Neural progenitor cell (in vitro differentiated cells): Measurements from ENCODE around the gene ST6GAL2. TPM values are rescaled to one million over a fixed set of nuclear protein-coding genes. Genes with fewer than 3 reads are reported as not detected.

Experiments
- DNase-seq: peaks from one replicate; pipeline ENCODE4 v3.0.0-alpha.2; 2016; ENCODE audit warnings: low spot score
- H2AFZ ChIP-seq: fragments of 200-600 bp; sonication (generic); replicated peaks from 2 replicates; pipeline ENCODE4 v1.6.1; 2016; ENCODE audit warnings: antibody characterized with exemption
- H3F3A ChIP-seq: fragments of 200-600 bp; sonication (generic); 2 replicates; pipeline ENCODE4 v1.6.1; 2016; ENCODE audit warnings: antibody characterized with exemption, low read depth
- H3K27ac ChIP-seq: fragments of 200-600 bp; sonication (generic); 2 replicates; pipeline ENCODE4 v1.5.1; 2016; ENCODE audit warnings: mild to moderate bottlenecking
- H3K27me3 ChIP-seq: fragments of 200-600 bp; sonication (generic); 2 replicates; pipeline ENCODE4 v1.6.1; 2016; ENCODE audit warnings: mild to moderate bottlenecking, moderate library complexity
- H3K36me3 ChIP-seq: fragments of 200-600 bp; sonication (generic); 2 replicates; pipeline ENCODE4 v1.5.1; 2016
- H3K4me1 ChIP-seq: fragments of 200-600 bp; sonication (generic); 2 replicates; pipeline ENCODE4 v1.6.1; 2016; ENCODE audit warnings: mixed run types
- H3K4me2 ChIP-seq: fragments of 200-600 bp; sonication (generic); 2 replicates; pipeline ENCODE4 v1.6.1; 2016
- H3K4me3 ChIP-seq: fragments of 200-600 bp; sonication (generic); 2 replicates; pipeline ENCODE4 v1.5.1; 2016
- H3K79me2 ChIP-seq: fragments of 200-600 bp; sonication (generic); 2 replicates; pipeline ENCODE4 v1.6.1; 2016; ENCODE audit warnings: low read depth
- H3K9ac ChIP-seq: fragments of 200-600 bp; sonication (generic); 2 replicates; pipeline ENCODE4 v1.6.1; 2016
- H3K9me3 ChIP-seq: fragments of 200-600 bp; sonication (generic); 2 replicates; pipeline ENCODE4 v1.5.1; 2016; ENCODE audit warnings: low read depth
- H4K20me1 ChIP-seq: fragments of 200-600 bp; sonication (generic); 2 replicates; pipeline ENCODE4 v1.6.1; 2016; ENCODE audit warnings: low read depth
- H3K27ac Mint-ChIP-seq: 3 replicates; pipeline ENCODE4 v1.8.0; 2021; ENCODE audit warnings: mixed read lengths
- H3K27me3 Mint-ChIP-seq: 2 replicates; pipeline ENCODE4 v1.8.0; 2022; ENCODE audit warnings: low read depth, mild to moderate bottlenecking, inconsistent platforms, moderate library complexity, mixed read lengths; ENCODE audit not compliant: insufficient read depth
- H3K36me3 Mint-ChIP-seq: 3 replicates; pipeline ENCODE4 v1.8.0; 2021; ENCODE audit warnings: mixed read lengths
- H3K4me1 Mint-ChIP-seq: 3 replicates; pipeline ENCODE4 v1.8.0; 2021; ENCODE audit warnings: mixed read lengths
- H3K4me3 Mint-ChIP-seq: 3 replicates; pipeline ENCODE4 v1.8.0; 2021; ENCODE audit warnings: mild to moderate bottlenecking, moderate library complexity, mixed read lengths
- H3K9me3 Mint-ChIP-seq: 3 replicates; pipeline ENCODE4 v1.8.0; 2020; ENCODE audit warnings: mixed read lengths
- EZH2 ChIP-seq: fragments of 200-600 bp; sonication (generic); IDR thresholded peaks from 2 replicates; pipeline ENCODE4 v1.6.1; 2017; ENCODE audit warnings: antibody characterized with exemption, mild to moderate bottlenecking, moderate library complexity
- EZH2phosphoT487 ChIP-seq: fragments of 200-600 bp; sonication (generic); IDR thresholded peaks from 2 replicates; pipeline ENCODE4 v1.6.1; 2017; ENCODE audit warnings: antibody characterized with exemption
- total RNA-seq: library from RNA; depleted of rRNA; stranded (reverse); fragments of >200 nt; gene quantifications from 2 replicates; pipeline ENCODE4 v1.2.3, GENCODE V29; 2015; ENCODE audit warnings: low replicate concordance
- TF ChIP-seq, protein P1 (sequence below): fragments of 200-600 bp; sonication (generic); IDR thresholded peaks from 2 replicates; pipeline ENCODE4 v1.5.1; 2017; ENCODE audit warnings: antibody characterized with exemption, mild to moderate bottlenecking

The ST6GAL2 gene
- total RNA-seq, 1 donor from 2014 or later = 10.1 TPM

DNA sequence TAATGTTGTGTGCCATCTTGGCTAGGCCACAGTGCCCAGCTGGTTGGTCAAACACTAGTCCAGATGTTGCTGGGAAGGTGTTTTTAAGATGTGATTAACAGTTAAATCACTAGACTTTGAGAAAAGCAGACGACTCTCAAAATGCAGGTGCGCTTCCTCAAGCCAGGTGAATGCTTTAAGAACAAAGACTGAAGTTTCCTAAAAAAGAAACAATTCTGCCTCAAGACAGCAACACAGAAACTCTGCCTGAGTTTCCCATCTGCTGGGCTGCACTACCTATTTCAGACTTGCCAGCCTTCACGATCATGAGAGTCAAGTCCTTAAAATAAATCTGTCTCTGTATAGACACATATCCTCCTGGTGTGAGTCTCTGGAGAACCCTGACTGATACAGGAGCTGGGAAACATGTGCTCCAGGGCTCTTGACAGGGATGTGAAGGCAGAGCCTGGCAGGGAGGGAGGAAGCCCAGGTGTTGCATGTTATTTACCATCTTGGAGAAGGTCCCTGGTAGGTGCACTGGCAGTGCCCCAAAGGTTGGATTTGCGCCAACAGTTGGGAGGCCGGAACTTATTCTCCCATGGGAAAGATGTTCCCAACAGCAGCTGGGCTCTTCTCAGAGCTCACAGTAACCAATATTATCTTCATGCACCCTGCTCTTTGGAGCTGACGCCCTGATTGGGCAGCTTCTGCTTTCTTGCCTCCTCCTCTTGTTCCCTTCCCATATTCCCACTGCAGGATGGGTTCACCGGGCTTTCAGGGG, 43.9 kb downstream of the ST6GAL2 start:
- H3K4me3 Mint-ChIP-seq = no peak overlapping the region
- H3K9me3 ChIP-seq = no peaks in the 10 kb centered on the region

DNA sequence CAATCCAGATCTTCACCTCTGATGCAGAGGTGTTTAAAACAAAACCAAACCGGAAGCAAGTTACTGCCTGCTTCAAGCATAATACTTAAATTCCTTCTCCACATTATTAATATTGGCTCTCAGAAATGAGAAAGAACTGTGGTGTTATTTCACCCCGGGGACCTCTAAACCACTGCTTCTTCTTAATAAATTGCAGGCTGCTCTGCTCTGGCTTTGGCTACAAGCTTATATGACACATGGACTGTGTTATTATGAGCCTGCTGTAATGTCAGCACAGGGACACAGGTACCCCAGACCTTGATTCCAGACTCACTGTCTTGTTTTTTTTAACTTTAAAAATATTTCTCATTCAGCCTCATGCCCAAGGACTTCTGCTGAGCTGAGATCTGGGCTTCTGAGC, 45.1 kb downstream of the ST6GAL2 start:
- no peaks in the 10 kb centered on the region for H3K9me3 ChIP-seq
- DNase-seq = no peak
- TF ChIP-seq EZH2 = no peak
- TF ChIP-seq EZH2phosphoT487 = no peak
- TF ChIP-seq, protein P1, sequence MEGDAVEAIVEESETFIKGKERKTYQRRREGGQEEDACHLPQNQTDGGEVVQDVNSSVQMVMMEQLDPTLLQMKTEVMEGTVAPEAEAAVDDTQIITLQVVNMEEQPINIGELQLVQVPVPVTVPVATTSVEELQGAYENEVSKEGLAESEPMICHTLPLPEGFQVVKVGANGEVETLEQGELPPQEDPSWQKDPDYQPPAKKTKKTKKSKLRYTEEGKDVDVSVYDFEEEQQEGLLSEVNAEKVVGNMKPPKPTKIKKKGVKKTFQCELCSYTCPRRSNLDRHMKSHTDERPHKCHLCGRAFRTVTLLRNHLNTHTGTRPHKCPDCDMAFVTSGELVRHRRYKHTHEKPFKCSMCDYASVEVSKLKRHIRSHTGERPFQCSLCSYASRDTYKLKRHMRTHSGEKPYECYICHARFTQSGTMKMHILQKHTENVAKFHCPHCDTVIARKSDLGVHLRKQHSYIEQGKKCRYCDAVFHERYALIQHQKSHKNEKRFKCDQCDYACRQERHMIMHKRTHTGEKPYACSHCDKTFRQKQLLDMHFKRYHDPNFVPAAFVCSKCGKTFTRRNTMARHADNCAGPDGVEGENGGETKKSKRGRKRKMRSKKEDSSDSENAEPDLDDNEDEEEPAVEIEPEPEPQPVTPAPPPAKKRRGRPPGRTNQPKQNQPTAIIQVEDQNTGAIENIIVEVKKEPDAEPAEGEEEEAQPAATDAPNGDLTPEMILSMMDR = no peak
- no peak overlapping the region for H2AFZ ChIP-seq
- H3K4me3 ChIP-seq = no peak overlapping the region
- Mint-ChIP-seq H3K27me3 (peaks cover 2% of the 10 kb centered on the region), H3K36me3 (peaks cover 43% of the 10 kb centered on the region), H3K27ac (no peak overlapping the region), H3K4me1 (peaks cover 58% of the 10 kb centered on the region), H3K4me3 (no peak overlapping the region), H3K9me3 (peaks cover 2% of the 10 kb centered on the region)
- H3K36me3 ChIP-seq = no peaks in the 10 kb centered on the region
- H4K20me1 ChIP-seq = no peaks in the 10 kb centered on the region
- H3K4me1 ChIP-seq = peaks cover 10% of the 10 kb centered on the region
- no peak overlapping the region for H3K4me2 ChIP-seq
- H3K9ac ChIP-seq = no peak overlapping the region
- H3K79me2 ChIP-seq = no peaks in the 10 kb centered on the region
- H3F3A ChIP-seq = no peaks in the 10 kb centered on the region
- H3K27ac ChIP-seq = no peak overlapping the region
- H3K27me3 ChIP-seq = no peaks in the 10 kb centered on the region

More for the DNA sequence above, 43.9 kb downstream of the ST6GAL2 start:
- H3K4me1 ChIP-seq = peaks cover 11% of the 10 kb centered on the region
- H3K27ac Mint-ChIP-seq = peak overlapping the region; percentile 53
- DNase-seq = no peak
- H3K27me3 Mint-ChIP-seq = peaks cover 2% of the 10 kb centered on the region
- H3K36me3 ChIP-seq = no peaks in the 10 kb centered on the region
- no peaks in the 10 kb centered on the region for H3K79me2 ChIP-seq
- H3K4me3 ChIP-seq = no peak overlapping the region
- H3K36me3 Mint-ChIP-seq = peaks cover 45% of the 10 kb centered on the region
- H4K20me1 ChIP-seq = no peaks in the 10 kb centered on the region
- no peaks in the 10 kb centered on the region for H3F3A ChIP-seq
- H3K4me1 Mint-ChIP-seq = peaks cover 66% of the 10 kb centered on the region
- no peak overlapping the region for H3K4me2 ChIP-seq
- no peak overlapping the region for H3K9ac ChIP-seq
- TF ChIP-seq EZH2 = no peak
- TF ChIP-seq EZH2phosphoT487 = no peak
- TF ChIP-seq, protein P1 = no peak
- no peak overlapping the region for H2AFZ ChIP-seq
- H3K9me3 Mint-ChIP-seq = peaks cover 2% of the 10 kb centered on the region
- no peaks in the 10 kb centered on the region for H3K27me3 ChIP-seq
- no peak overlapping the region for H3K27ac ChIP-seq

DNA sequence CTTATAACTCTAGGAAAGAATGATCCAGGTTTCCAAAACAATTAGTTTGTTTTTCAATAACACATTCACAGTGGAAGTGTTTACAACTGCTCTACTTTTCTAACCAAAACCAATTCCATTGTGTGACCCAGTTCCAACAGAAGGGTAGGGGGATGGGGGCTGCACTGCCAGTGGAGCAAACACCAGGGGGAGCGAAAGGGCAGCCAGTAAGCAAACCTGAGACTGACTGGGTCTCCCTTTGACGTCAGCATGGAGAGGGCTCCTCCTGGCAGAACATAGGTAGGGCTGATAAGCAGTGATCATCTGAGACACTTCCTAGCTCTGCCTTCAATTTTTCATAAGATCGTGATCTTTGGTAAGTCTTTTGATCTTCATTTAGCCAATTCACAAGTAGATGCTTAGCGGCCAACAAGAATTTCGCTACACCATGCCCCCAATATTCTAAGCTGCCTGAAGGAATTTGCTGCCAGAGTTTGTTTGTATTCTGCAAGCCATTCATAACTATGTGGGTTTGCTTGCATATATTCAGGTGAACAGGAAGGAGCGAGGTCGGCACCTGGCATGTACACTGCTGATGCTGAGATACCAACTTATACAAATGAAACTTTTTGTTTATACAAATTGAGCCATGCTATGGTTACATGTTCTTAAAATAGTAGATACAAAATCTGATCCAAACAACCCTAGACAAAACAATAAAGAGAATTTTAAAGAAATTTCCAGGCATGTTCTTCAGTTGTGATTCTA, 45.9 kb downstream of the ST6GAL2 start:
- Mint-ChIP-seq H3K27me3 (peaks cover 2% of the 10 kb centered on the region), H3K4me1 (peaks cover 53% of the 10 kb centered on the region), H3K36me3 (peaks cover 35% of the 10 kb centered on the region), H3K4me3 (no peak overlapping the region), H3K27ac (no peak overlapping the region), H3K9me3 (peaks cover 1% of the 10 kb centered on the region)
- no peak overlapping the region for H2AFZ ChIP-seq
- no peaks in the 10 kb centered on the region for H3K9me3 ChIP-seq
- no peaks in the 10 kb centered on the region for H3F3A ChIP-seq
- H3K4me1 ChIP-seq = peaks cover 10% of the 10 kb centered on the region
- no peak overlapping the region for H3K27ac ChIP-seq
- no peak for TF ChIP-seq EZH2
- TF ChIP-seq, protein P1 = peak; percentile 85
- no peaks in the 10 kb centered on the region for H3K27me3 ChIP-seq
- peak; percentile 81 for DNase-seq
- H3K9ac ChIP-seq = no peak overlapping the region
- H3K36me3 ChIP-seq = no peaks in the 10 kb centered on the region
- no peak overlapping the region for H3K4me3 ChIP-seq
- H3K4me2 ChIP-seq = no peak overlapping the region
- no peaks in the 10 kb centered on the region for H3K79me2 ChIP-seq
- no peaks in the 10 kb centered on the region for H4K20me1 ChIP-seq
